Skeletal muscle tissue (tissue), 4 donors: ENCODE data around the gene C2orf15. TPM values are rescaled to one million over a fixed set of nuclear protein-coding genes. Genes with fewer than 3 reads are reported as not detected.

Source experiments
- H3K27ac ChIP-seq: one replicate; pipeline ENCODE4 v1.7.0; 2013; ENCODE audit warnings: mild to moderate bottlenecking, low read depth, low read length, inconsistent platforms
- H3K27me3 ChIP-seq, 3 donors: one replicate each; pipeline ENCODE4 v1.7.0; 2013; ENCODE audit warnings: low read length in 3 of 3; ENCODE audit not compliant: control insufficient read depth in 3 of 3, insufficient read depth in 3 of 3
- H3K36me3 ChIP-seq, 3 donors: one replicate each; pipeline ENCODE4 v1.7.0; 2013; ENCODE audit warnings: low read length in 3 of 3; ENCODE audit not compliant: control insufficient read depth in 3 of 3, insufficient read depth in 3 of 3
- H3K4me1 ChIP-seq, 3 donors: one replicate each; pipeline ENCODE4 v1.7.0; 2013; ENCODE audit warnings: low read length in 3 of 3, mild to moderate bottlenecking in 3 of 3; ENCODE audit not compliant: control insufficient read depth in 3 of 3, insufficient read depth in 3 of 3
- H3K4me3 ChIP-seq, 3 donors: one replicate each; pipeline ENCODE4 v1.7.0; 2013; ENCODE audit warnings: low read length in 3 of 3
- H3K9ac ChIP-seq, 3 donors: one replicate each; pipeline ENCODE4 v1.7.0; 2013; ENCODE audit warnings: low read length in 3 of 3, mild to moderate bottlenecking in 3 of 3, moderate library complexity in 2 of 3, low read depth in 1 of 3
- H3K9me3 ChIP-seq, 3 donors: one replicate each; pipeline ENCODE4 v1.7.0; 2013; ENCODE audit warnings: low read length in 3 of 3; ENCODE audit not compliant: control insufficient read depth in 3 of 3
- total RNA-seq: library from RNA; depleted of rRNA; stranded (reverse); fragments of >200 nt; gene quantifications from one replicate; pipeline ENCODE4 v1.2.3, GENCODE V29; 2014
- donor health status: Osteomylitis.

Gene C2orf15
- total RNA-seq, 1 donor from 2014 or later, result not detected

DNA sequence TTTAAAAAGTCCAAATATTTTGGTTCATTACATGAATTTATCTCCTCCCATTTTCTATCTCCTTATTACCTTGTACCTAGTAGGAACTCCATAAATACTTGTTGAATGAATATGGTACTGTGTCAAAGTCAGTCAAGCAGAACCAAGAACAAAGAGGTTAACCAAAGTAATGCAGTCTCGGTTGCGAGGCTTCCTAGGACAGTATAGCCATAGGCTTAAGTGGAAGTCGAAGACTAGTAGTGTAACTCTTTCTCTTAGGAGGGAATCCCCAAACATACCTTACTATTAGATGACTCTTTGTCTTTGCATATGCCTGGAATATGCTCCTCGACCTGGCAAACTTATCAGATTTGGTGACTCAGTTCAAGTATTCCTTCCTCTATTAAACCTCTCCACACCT, 18.1 kb downstream of the C2orf15 start:
- Histone ChIP-seq H3K27me3 (no peaks in the 10 kb centered on the region), H3K27ac (no peak overlapping the region), H3K36me3 (peaks cover 12 to 34% (median 31%) of the 10 kb centered on the region in 3 donors), H3K9me3 (no peaks in the 10 kb centered on the region), H3K4me1 (peaks cover 6 to 8% (median 6%) of the 10 kb centered on the region in 3 donors), H3K4me3 (no peak overlapping the region), H3K9ac (no peak overlapping the region)

DNA sequence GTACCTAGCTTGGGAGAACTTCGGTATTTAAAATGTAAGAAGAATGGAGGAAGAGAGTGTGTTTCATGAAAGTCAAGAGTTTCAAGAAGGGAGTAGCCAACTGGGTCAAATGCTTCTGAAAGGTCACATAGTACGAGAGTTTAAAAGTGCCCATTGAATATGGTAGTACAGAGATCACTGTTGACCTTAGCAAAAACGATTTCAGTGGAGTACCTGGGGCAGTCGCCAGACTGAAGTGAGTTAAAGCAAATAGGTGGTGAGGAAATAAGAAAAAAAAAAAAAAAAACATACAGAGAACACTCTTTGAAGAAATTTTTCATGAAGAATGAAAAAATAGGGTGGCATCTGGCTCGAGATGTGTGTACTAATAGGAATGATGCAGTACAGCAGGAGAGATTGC, 24.7 kb downstream of the C2orf15 start:
- Histone ChIP-seq H3K4me1 (no peaks in the 10 kb centered on the region), H3K9me3 (no peaks in the 10 kb centered on the region), H3K27me3 (no peaks in the 10 kb centered on the region), H3K27ac (no peak overlapping the region), H3K9ac (no peak overlapping the region), H3K4me3 (no peak overlapping the region), H3K36me3 (peaks cover 7 to 39% (median 32%) of the 10 kb centered on the region in 3 donors)

DNA sequence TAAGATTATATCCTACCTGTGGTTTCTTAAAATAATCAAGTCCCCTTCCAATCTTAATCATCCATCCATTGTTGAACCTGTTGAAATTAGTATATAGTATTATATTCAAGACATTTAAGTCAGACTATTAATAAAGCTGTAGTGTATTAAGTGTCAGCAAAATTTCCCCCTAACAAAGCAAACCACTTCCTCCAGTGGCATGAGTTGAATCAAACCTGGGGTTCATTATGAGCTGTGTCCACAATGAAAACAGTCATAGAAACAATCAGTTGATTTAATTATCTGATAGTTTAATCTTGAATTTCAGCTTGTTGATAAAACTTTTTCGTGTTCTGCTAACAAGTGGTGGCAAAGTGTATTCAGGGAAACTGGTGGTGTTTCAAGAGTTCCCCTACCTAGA, 28.0 kb downstream of the C2orf15 start:
- no peak overlapping the region for H3K27ac ChIP-seq
- H3K4me1 ChIP-seq, result no peaks in the 10 kb centered on the region
- peaks cover 4 to 43% (median 28%) of the 10 kb centered on the region in 3 donors for H3K36me3 ChIP-seq
- H3K9ac ChIP-seq, result no peak overlapping the region
- no peak overlapping the region for H3K4me3 ChIP-seq
- H3K9me3 ChIP-seq, result no peaks in the 10 kb centered on the region
- H3K27me3 ChIP-seq, result no peaks in the 10 kb centered on the region

DNA sequence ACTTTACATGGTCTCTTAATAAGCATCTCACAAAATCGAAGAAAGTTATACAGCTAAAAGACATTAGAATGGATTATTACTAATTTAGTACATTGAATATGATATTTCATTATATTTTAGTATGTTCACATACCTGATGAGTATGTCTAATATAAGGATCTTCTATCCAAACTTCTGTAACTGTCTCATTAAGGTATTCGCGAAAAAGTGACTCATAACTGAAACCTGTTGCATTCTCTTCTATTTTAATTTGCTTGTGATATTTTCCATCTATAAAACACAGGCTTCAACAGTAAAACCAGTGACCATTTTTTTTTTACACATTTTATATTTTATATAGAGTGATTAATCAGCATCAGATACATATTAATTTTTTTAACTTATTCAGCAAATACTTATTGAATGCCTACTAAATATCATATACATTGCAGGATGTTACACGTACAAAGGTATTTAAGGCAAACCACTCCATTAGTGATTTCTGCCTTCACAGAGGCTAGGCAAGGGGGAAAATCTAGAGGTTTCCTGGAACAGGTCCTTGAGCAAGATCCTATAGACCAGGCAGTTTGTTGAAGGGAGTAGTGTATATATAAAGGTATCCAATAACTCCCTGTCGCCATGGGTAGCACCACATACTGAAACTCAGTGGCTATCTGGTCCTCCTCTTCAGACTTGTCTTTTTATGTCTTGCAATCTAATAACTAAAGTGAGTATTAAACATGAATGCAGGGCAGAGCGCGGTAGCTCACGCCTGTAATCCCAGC, 30.1 kb downstream of the C2orf15 start:
- Histone ChIP-seq H3K27me3 (no peaks in the 10 kb centered on the region), H3K4me3 (no peak overlapping the region), H3K36me3 (peaks cover 0 to 34% (median 28%) of the 10 kb centered on the region in 3 donors), H3K9ac (no peak overlapping the region), H3K9me3 (no peaks in the 10 kb centered on the region), H3K27ac (no peak overlapping the region), H3K4me1 (no peaks in the 10 kb centered on the region)

DNA sequence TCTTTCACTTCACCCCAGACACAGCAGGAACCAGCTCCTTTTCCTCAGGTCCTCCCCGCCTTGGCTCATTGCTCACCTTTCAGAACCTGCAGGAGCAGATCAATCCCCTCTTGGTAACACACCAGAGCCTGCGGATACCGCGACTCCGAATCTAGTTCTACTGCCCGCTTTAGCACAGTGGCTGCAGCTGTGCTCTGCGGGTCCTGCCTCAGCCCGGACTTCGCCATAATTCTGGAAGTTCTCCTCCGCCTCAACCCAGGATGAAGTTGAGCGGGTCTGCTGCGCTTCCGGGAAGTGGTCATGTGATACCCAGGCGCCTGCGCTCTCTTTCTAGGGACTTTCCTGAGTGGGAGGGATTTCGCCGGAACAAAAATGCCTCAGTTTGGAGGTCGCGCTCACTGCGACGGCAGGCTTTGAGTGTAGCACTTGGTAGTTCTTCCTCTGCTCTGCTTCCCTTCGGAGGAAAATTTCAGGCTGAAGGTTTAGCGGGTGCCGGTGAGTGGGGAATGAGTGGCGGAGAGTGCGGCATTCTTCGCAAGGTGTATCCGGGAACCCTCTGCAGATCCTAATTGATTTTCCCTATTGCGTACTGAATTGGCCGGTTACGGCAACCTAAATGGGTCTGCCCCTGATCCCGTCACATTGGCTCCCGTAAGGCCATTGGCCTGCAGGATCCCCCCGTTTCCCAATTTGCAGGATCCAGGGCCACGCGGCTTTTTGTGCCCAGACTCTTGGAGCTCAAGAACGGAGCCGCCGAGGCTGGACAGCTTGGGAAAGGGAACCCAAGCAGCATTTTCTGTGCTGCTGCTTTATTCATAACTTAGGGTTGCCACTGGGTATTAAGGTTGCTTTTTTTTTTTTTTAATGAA, 39.5 kb downstream of the C2orf15 start, which contains the start of the genes MITD1 and MRPL30:
Gene MITD1, minus strand, starts transcription at position 304 of the 869 bp plus-strand sequence. Its CDS starts 77 bp downstream, at position 227.
Gene MRPL30, plus strand, starts transcription at position 430 of the 869 bp plus-strand sequence. CDS start 5,020 bp downstream, outside the sequence.
- Histone ChIP-seq H3K36me3 (no peaks in the 10 kb centered on the region), H3K27ac (peak within 1 kb of the TSS; percentile 72), H3K4me3 (peak within 1 kb of the TSS; percentile 99 to 100 (median 99)), H3K27me3 (no peaks in the 10 kb centered on the region), H3K9ac (peak within 1 kb of the TSS; percentile 90 to 99 (median 96)), H3K4me1 (peaks cover 14 to 30% (median 20%) of the 10 kb centered on the region in 3 donors), H3K9me3 (no peaks in the 10 kb centered on the region)

DNA sequence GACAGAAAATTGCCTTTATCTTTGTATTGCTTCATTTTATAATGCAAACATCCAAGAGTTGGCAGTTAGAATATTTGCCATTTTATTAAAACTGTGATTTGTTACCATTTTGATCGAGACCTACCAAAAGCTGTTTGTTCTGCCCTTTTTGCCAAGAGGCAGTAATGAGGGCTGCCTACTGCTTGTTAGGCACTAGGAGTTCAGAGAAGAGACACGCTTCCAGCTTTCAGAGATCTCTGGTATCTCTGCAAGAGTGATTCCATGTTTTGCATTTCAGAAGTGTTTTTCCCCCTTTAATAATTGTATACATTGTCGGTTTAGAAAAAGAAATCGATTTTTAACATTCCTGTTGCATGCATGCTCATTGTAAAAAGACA, 40.1 kb downstream of the C2orf15 start:
- no peaks in the 10 kb centered on the region for H3K36me3 ChIP-seq
- no peaks in the 10 kb centered on the region for H3K27me3 ChIP-seq
- peak overlapping the region; percentile 90 to 99 (median 96) for H3K9ac ChIP-seq
- no peaks in the 10 kb centered on the region for H3K9me3 ChIP-seq
- peak overlapping the region; percentile 99 to 100 (median 99) for H3K4me3 ChIP-seq
- peak overlapping the region; percentile 72 for H3K27ac ChIP-seq
- H3K4me1 ChIP-seq, result peaks cover 14 to 30% (median 20%) of the 10 kb centered on the region in 3 donors

DNA sequence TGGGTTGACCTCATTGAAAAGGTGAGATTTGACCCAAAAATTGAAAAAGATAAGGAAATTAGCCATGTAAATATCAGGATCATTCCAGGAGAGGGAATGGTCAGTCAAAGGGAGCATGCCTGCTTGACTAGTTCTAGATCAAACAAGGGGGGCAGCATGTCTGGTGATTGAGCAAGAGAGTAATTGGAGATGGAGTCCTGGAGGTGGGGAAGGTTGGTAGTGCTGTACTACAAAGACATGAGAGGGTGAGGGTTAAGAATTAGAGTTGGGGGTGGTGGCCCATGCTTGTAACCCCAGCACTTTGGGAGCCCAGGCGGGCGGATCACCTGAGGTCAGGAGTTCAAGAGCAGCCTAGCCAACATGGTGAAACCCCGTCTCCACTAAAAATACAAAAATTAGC, 41.5 kb downstream of the C2orf15 start:
- no peak overlapping the region for H3K27ac ChIP-seq
- peaks cover 0 to 5% (median 4%) of the 10 kb centered on the region in 3 donors for H3K36me3 ChIP-seq
- no peaks in the 10 kb centered on the region for H3K9me3 ChIP-seq
- H3K27me3 ChIP-seq, result no peaks in the 10 kb centered on the region
- H3K4me3 ChIP-seq, result no peak overlapping the region
- H3K4me1 ChIP-seq, result peaks cover 14 to 30% (median 20%) of the 10 kb centered on the region in 3 donors
- H3K9ac ChIP-seq, result no peak overlapping the region

DNA sequence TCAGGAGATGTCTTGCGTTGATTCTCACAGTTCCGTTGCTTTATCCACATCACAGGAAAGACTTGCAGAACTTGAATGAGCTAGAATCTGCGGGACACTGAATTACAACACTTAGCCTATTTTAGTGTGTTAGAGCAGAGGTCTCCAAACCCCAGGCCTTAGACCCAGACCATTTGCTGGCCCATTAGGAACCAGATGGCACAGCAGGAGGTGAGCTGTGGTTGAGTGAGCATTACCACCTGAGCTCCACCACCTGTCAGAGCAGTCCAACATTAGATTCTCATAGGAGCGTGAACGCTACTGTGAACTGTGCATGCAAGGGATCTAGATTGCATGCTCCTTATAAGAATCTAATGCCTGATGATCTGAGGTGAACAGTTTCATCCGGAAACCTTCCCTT, 43.3 kb downstream of the C2orf15 start:
- Histone ChIP-seq H3K9ac (no peak overlapping the region), H3K9me3 (no peaks in the 10 kb centered on the region), H3K4me3 (no peak overlapping the region), H3K4me1 (peaks cover 12 to 22% (median 17%) of the 10 kb centered on the region in 3 donors), H3K27ac (no peak overlapping the region), H3K36me3 (peaks cover 0 to 10% (median 10%) of the 10 kb centered on the region in 3 donors), H3K27me3 (no peaks in the 10 kb centered on the region)

DNA sequence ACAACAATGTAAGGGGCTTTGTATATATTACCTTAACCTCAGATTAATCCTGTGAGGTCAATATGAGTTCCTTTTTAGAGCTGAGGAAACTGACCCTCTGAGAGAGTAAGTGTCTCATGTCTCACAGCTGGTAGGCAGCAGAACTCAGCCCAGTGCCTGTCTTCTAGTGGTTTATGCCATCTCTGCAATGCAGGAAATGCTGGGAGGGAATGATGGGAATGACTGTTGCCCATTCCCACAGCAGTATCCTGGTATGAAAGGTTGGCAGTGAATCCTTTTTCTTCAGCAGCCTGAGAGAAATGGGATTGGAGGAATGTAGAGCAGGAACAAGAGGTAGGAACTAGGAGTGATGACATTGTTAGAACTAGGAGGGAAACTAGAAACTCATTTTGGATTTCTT, 45.5 kb downstream of the C2orf15 start:
- Histone ChIP-seq H3K9me3 (no peaks in the 10 kb centered on the region), H3K4me1 (peaks cover 6 to 10% (median 8%) of the 10 kb centered on the region in 3 donors), H3K27ac (no peak overlapping the region), H3K9ac (peak overlapping the region in 1 of 3 donors; percentile 2), H3K27me3 (no peaks in the 10 kb centered on the region), H3K36me3 (peaks cover 0 to 13% (median 11%) of the 10 kb centered on the region in 3 donors), H3K4me3 (no peak overlapping the region)
